NCI-H146 (cell line): ENCODE measurements around the gene GLS.
"Not testable (repeated sequence)": the region's sequence is repeated elsewhere in the genome, so short reads cannot be mapped to it uniquely, and the experiment has no call there.

Experiments
- DNase-seq: peaks from one replicate; lab custom pipeline; 2025; lab: John Stamatoyannopoulos, UW

The GLS gene

GRCh38 chr2:190880378-190881083 lies at the start of gene GLS:
GLS (plus strand) TSS chr2:190880821; CDS start chr2:190881085, 264 bp downstream.
- DNase-seq = peak; percentile 94

DNA sequence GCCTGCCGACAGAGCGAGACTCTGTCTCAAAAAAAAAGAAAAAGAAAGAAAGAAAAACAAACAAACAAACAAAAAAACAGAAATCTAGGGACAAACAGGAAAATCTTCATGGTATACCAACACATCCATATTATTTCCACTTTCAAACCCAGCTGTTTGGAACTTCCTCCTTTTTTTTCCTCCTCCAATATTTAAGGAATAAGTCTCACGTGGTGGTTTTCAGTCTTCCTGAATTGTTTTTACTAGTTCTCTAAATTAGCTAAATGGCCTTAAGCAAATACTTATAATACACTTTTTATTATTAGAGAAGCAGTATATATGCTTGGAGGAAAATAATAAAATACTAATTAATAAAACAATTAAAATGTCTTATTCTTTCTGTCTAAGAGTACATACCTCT lies 48.7 kb upstream of the GLS start:
- DNase-seq = no peak

DNA sequence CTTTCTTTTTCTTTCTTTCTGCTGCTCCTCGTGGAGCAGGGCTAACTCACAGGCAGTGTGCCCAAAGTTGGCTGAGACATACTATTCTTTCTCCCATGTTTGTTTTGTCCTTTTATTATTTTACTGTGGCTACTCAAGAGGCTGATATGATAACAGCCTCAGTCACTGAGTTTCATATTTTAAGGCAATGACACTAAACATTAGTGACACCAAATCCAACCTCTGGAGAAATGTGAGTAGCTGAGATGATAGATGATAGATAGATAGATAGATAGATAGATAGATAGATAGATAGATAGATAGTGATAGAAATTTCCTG lies 45.8 kb upstream of the GLS start:
- no peak for DNase-seq

- no peak for DNase-seq
Measured at GRCh38 chr2:190835303-190835930, 45.2 kb upstream of the GLS start.

DNA sequence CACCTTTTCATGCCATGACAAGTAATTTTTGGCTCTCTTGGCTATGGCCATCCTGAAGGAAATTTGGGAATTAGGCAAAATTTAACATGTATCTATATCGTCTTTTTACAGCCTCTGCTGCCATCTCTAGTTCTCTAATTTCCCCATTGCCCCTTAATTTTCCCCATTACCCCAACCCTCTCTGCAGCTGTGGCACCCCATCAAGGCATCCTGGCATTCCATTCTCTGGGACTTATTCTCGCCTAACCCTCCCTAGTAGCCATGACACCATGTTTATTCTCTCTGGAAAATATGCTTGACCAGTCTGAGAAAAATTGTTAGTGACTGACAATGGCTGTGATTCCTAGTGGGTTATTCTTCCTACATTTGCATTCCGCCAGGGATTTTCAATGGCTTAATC lies 43.9 kb upstream of the GLS start:
- no peak for DNase-seq

DNA sequence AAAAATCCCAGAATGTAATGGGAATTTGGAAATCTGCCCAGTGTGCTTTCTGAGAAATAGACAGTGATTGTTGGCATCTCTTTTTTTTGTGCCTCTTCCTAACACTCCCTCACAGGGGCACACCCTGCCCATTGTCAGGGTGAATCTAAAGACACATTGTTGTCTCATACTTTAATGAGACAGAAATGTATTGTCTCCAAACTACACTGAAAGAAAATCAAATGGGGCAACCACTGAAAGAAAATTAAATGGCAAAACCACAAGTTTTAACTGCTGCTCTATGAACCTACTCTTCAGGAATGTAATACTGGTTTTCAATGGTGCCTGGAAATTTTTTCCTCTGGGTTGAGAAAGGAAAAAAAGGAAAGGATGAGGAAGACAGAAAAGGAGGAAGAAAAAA lies 43.2 kb upstream of the GLS start:
- DNase-seq = no peak

- no peak for DNase-seq
Measured at GRCh38 chr2:190837952-190838361, 42.7 kb upstream of the GLS start.

DNA sequence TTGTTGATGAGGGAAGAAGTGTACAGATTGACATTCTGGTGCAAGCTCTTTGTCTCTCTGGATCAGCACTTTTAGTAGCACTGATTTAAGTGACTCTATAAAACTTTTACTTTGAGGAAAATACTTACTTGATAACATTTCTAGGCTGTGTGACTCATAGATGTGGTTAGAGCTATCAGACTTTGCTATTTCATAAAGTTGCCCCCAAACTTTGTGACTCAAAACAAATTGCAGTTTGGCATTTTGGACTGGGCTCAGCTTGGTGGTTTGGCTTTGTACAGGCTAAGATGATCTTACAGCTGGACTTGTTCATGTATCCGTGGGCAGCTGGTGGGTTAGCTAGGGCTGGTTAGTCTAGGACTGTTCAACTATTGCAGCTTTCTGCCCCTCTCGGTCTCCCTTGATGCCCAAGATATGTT lies 42.1 kb upstream of the GLS start:
- DNase-seq = no peak

- no peak for DNase-seq
Measured at GRCh38 chr2:190840569-190841172, 40.0 kb upstream of the GLS start.

DNA sequence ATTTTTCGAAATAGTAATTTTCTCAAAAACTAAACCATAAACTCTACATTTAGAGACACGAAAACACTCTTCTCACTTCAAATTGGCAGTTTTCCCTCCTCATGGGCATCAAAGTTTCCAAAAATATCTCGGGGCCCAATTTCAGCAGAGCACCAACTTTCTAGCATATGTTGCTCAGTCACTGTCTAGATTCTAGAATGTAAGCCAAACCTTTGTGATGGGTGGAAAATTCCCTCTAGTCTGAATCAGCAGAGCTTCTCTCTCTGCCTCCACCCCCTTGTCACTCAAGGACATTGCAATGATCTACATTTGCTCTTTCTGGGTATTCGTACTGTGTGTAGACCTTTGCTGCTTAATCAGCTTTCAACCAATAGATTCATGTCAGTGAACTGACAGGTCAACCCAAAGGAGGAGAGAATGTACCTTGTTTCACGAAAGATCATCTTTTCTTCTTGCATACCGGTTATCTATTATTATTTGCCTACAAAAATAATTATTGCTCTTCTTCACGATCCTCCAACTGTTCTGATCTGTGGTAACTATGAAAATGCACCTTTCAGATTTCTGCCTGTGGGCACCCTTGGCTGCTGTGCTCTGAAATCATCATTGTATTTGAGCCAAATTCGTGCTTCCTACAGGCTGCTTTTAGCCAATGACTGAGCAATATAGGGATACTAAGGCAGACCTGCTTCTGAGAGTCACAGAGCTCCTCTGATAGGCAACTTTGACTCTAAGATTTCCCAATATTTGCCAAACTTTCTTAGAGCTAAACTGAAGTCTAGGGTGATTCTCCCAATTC lies 38.7 kb upstream of the GLS start:
- no peak for DNase-seq

DNA sequence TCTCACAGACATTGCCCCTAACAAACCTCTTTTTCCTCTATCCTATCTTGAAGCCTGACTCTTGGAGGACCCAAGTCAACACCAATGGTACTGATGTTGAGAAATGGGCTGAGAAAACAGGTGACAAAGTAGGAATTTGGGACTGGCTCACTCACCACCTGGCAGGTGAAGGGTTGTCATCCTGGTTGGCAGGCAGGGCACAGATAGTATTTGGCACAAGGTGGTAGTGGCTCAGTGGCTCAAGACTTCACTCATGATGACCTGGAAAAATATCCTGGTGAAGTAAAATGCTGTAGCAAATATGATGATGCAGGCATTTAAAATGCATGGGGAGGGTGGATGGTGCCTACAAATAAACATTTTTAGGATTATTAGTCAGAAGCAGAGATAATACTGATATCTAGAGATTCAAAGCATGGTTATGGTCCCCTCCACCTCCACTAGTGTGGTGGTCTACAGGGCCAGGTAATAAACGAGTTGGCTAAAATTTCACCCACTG lies 38.0 kb upstream of the GLS start:
- no peak for DNase-seq

DNA sequence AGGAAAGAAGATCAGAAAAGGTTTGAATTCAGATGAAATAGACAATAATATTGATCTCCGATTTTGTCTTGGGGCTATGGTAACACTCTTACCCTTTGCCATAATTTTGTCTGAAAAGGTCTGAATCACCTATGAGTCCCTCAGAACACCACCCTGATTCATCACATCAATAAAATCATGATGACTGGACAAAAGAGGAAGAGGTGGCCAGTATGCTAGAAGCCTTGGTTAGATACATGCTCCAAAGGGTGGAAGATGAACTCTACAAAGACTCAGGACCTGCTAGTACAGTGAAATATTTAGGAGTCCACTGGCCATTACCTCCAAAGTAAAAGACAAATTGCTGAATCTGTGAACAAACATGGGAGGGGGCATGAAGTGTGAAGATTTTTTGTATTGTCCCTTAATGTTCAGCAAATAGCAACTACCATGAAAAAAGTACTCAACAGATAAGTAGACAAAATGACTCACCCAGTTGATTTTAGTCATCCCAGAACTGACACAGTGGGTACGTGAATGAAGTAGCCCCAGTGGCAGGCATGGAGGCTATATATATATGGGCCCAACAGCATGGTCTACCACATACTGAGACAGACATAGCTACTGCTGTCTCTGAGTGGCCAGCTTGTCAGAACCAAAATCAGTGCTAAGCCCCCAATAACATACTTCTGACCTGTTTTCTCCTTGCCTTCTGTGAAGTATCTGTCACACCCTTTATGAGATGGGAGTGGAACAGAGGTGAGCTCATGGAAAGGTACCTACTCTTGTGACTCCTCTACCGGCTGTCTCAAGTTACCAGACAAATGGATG lies 36.5 kb upstream of the GLS start:
- DNase-seq = no peak

- DNase-seq = no peak
Measured at GRCh38 chr2:190844700-190845401, 35.8 kb upstream of the GLS start.

- no peak for DNase-seq
Measured at GRCh38 chr2:190846746-190847145, 33.9 kb upstream of the GLS start.

GRCh38 chr2:190847504-190848081 lies 33.0 kb upstream of the GLS start:
- no peak for DNase-seq

DNA sequence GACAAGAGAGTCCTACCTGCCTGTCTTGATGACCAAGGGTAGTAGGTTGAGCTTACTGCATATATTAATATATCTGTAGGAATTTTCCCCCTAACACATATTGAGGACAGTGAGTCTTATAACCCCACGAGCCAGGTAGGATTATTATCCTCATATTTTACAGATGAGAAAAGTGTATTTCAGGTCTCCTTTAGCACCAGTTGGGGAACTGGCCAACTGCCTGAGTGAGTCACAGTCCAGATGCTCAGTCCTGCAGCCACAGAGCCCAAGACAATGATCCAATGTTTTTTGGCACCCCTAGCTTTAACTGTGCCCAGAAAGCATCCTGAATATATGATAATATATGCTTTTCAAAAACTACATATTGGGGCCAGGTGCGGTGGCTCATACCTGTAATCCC lies 30.8 kb upstream of the GLS start:
- no peak for DNase-seq

- not testable (repeated sequence) for DNase-seq
Measured at GRCh38 chr2:190853022-190853421, 27.6 kb upstream of the GLS start.

DNA sequence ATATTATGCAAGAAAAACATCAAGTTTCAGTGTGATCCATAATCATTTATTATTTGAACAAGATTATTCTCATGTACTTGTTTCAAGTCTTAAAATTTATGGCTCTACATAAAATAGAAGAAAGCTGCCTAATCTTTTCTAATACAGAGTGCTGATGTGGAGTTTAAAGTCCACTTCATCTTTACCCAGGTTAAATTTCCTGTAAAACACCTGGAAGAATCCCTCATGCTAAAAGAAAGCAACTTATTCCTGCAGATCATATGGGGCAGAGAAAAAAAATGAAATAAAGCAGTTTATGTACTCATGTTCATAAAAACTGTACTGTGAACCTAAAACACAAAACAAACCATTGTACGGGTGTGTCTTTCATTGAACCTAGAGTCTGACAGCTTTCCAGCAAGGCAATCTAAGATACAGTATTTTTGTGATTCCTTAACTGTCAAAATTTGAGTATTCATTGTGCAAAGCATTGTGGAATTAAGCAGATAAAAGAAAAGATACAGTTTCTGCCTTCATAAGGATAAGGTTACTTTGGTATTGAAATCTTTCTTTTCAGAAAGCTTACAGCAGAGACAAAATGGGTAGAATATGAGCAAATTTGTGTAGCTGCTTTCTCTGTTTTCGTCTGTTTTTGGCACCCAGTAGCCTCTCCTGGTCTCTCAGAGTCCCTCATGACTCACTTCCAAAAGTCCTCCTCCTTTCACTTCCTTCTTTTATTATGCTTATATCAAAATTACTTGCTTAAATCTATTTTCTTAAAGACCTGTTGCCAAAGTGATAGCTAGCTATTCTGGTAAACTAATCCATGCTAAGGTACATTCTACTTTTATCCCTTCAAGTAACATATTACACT lies 26.9 kb upstream of the GLS start:
- DNase-seq = no peak

GRCh38 chr2:190854726-190855125 lies 25.9 kb upstream of the GLS start:
- DNase-seq = no peak

DNA sequence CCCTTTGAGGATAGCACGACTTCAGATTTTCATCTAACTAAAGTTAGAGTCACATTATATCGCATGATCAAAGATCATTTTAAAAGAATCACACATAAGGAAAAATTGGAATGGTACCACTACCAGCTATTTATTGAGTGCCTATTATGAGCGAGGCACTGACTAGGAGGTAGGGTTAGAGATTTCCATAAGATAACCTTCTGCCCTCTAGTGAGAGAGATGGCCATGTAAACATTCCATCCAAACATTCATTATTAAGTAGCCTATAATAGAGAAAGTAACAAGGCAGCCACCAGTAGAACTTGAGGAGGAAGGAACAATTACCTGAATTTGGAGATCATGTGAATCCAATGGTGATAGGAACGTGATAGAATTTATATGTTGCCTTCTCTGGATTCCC lies 25.4 kb upstream of the GLS start:
- DNase-seq = no peak
